Fibroblast of villous mesenchyme (primary cell): ENCODE data around the gene PCMTD2. TPM values are rescaled to one million over a fixed set of nuclear protein-coding genes. Genes with fewer than 3 reads are reported as not detected.
"Not testable (repeated sequence)": the region's sequence is repeated elsewhere in the genome, so short reads cannot be mapped to it uniquely, and the experiment has no call there.

ENCODE experiments used
- DNase-seq: peaks from one replicate; pipeline ENCODE4 v3.0.0-alpha.2; 2010; ENCODE audit warnings: low read depth
- H3K4me3 ChIP-seq: 2 replicates; pipeline ENCODE4 v1.5.1; 2011; ENCODE audit warnings: low read depth, mild to moderate bottlenecking, low read length
- CTCF ChIP-seq: IDR thresholded peaks from 2 replicates; pipeline ENCODE4 v1.5.1; 2012; ENCODE audit warnings: low read depth, mild to moderate bottlenecking, low read length; ENCODE audit not compliant: insufficient read depth
- total RNA-seq: library from RNA; depleted of rRNA; stranded (reverse); fragments of >200 nt; gene quantifications from 2 replicates; pipeline ENCODE4 v1.2.3, GENCODE V29; 2012

Gene PCMTD2
- total RNA-seq, 1 donor, result 54.0 TPM

GRCh38 chr20:64234291-64234791 lies 21.2 kb upstream of the PCMTD2 start:
- no peak for DNase-seq
- H3K4me3 ChIP-seq, result no peak overlapping the region
- TF ChIP-seq CTCF, result no peak

- DNase-seq, H3K4me3 ChIP-seq: not testable (repeated sequence)
These were observed 20.5 kb upstream of the PCMTD2 start for GRCh38 chr20:64234921-64235565.

GRCh38 chr20:64236137-64237088 lies 19.1 kb upstream of the PCMTD2 start:
- H3K4me3 ChIP-seq, result no peak overlapping the region
- no peak for TF ChIP-seq CTCF
- no peak for DNase-seq

- no peak overlapping the region for H3K4me3 ChIP-seq
- DNase-seq, result no peak
- no peak for TF ChIP-seq CTCF
These were observed 18.2 kb upstream of the PCMTD2 start for GRCh38 chr20:64237316-64237715.

- H3K4me3 ChIP-seq, result no peak overlapping the region
- TF ChIP-seq CTCF, result no peak
- no peak for DNase-seq
These were observed 17.3 kb upstream of the PCMTD2 start for GRCh38 chr20:64238115-64238825.

GRCh38 chr20:64238851-64239387 lies 16.6 kb upstream of the PCMTD2 start:
- TF ChIP-seq CTCF, result no peak
- DNase-seq, result no peak

More at GRCh38 chr20:64238851-64239387, 16.6 kb upstream of the PCMTD2 start:
- H3K4me3 ChIP-seq, result no peak overlapping the region
